Activated T-helper 1 cell treated with anti-CD3 and anti-CD28 coated beads, Interleukin-12 subunit alpha, Interleukin-12 subunit beta, Interleukin-2, Interleukin-4 antibody, amounts not matched to agents 30 ng/mL and 10 ng/mL and 1 ng/mL, durations not matched to agents 14 hours and 24 hours and 36 hours (primary cell): ENCODE results near the gene PKD1L1. TPM values are rescaled to one million over a fixed set of nuclear protein-coding genes. Genes with fewer than 3 reads are reported as not detected.
"Not testable (repeated sequence)": the region's sequence is repeated elsewhere in the genome, so short reads cannot be mapped to it uniquely, and the experiment has no call there.

ENCODE experiments used
- DNase-seq: peaks from one replicate; pipeline ENCODE4 v3.0.0; 2021; ENCODE audit warnings: low spot score
- H3K27ac Mint-ChIP-seq: one replicate; pipeline ENCODE4 v1.8.0; 2021; ENCODE audit warnings: mild to moderate bottlenecking, mixed read lengths
- H3K27me3 Mint-ChIP-seq: one replicate; pipeline ENCODE4 v1.8.0; 2022; ENCODE audit warnings: mild to moderate bottlenecking, moderate library complexity, mixed read lengths; ENCODE audit not compliant: insufficient read depth
- H3K36me3 Mint-ChIP-seq: one replicate; pipeline ENCODE4 v1.8.0; 2021; ENCODE audit warnings: low read depth, mixed read lengths
- H3K4me1 Mint-ChIP-seq: one replicate; pipeline ENCODE4 v1.8.0; 2021; ENCODE audit warnings: low read depth, mixed read lengths
- H3K4me3 Mint-ChIP-seq: one replicate; pipeline ENCODE4 v1.8.0; 2021; ENCODE audit warnings: mild to moderate bottlenecking, moderate library complexity, mixed read lengths
- H3K9me3 Mint-ChIP-seq: one replicate; pipeline ENCODE4 v1.8.0; 2021; ENCODE audit warnings: mixed read lengths
- intact Hi-C: fragments of 100-400 bp; cut with micrococcal nuclease; formaldehyde crosslinking; loops from one replicate; pipeline ENCODE4 v1.15.1; 2024
- total RNA-seq: library from RNA; stranded (reverse); gene quantifications from 2 replicates; pipeline ENCODE4 v1.2.3, GENCODE V29; 2022

Gene PKD1L1
- total RNA-seq, 1 donor from 2014 or later, result not detected

DNA sequence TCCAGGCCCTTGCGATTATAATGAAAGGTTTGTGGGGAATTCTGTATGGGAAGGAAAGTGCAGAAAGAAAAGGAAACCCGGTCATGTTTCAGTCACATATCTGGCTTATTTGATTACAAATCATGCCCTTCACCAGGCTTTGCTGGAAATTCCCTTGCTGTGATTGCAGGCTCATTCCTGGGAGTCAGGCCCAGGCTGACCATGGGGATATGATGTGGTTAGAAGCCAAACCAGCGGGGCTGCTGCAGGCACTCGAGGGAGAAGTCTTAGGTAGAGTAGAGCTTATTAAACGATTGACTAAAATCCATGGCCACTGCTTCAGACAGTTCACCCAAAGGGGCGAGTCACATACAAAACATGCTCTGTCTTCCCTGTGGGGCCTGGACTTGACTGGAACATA, 16.2 kb downstream of the PKD1L1 start:
- Mint-ChIP-seq H3K4me3 (no peak overlapping the region), H3K27me3 (no peaks in the 10 kb centered on the region), H3K27ac (no peak overlapping the region), H3K4me1 (no peaks in the 10 kb centered on the region), H3K36me3 (no peaks in the 10 kb centered on the region), H3K9me3 (no peaks in the 10 kb centered on the region)
- intact Hi-C loops, result no loop called here
- no peak for DNase-seq

- intact Hi-C loops, result no loop called here
- H3K4me3 Mint-ChIP-seq, result no peak overlapping the region
- no peak overlapping the region for H3K27ac Mint-ChIP-seq
- DNase-seq, result no peak
- no peaks in the 10 kb centered on the region for H3K27me3 Mint-ChIP-seq
- H3K4me1 Mint-ChIP-seq, result no peaks in the 10 kb centered on the region
- H3K9me3 Mint-ChIP-seq, result no peaks in the 10 kb centered on the region
- H3K36me3 Mint-ChIP-seq, result no peaks in the 10 kb centered on the region
Observed at GRCh38 chr7:47931005-47932004, 17.0 kb downstream of the PKD1L1 start.

- H3K9me3 Mint-ChIP-seq, result no peaks in the 10 kb centered on the region
- peaks cover 12% of the 10 kb centered on the region for H3K27me3 Mint-ChIP-seq
- intact Hi-C loops, result no loop called here
- no peaks in the 10 kb centered on the region for H3K4me1 Mint-ChIP-seq
- no peaks in the 10 kb centered on the region for H3K36me3 Mint-ChIP-seq
- no peak overlapping the region for H3K4me3 Mint-ChIP-seq
- no peak overlapping the region for H3K27ac Mint-ChIP-seq
- no peak for DNase-seq
Observed at GRCh38 chr7:47924266-47924665, 24.0 kb downstream of the PKD1L1 start.

DNA sequence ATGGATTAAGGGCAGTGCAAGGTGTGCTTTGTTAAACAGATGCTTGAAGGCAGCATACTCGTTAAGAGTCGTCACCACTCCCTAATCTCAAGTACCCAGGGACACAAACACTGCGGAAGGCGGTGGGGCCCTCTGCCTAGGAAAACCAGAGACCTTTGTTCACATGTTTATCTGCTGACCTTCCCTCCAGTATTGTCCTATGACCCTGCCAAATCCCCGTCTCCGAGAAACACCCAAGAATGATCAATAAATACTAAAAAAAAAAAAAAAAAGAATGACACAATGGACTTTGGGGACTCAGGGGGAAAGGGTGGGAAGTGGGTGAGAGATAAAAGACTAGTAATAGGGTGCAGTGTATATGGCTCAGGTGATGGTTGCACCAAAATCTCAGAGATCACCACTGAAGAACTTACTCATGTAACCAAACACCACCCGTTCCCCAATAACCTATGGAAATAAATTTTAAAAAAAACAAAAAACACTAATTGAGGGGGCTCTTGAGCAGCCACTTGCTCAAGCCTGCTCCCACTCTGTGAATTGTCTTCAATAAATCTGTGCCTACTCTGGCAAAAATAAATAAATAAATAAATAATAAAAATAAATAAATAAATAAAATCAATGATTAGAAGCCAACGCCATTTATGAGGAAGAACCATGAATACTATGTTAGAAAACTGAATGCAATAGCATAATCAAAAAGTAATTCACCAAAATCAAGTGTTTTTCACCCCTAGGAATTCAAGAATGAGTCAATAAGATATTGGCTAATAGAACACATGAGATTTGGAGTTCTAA, 25.0 kb downstream of the PKD1L1 start:
- DNase-seq, H3K36me3 Mint-ChIP-seq, intact Hi-C loops, H3K9me3 Mint-ChIP-seq, H3K4me1 Mint-ChIP-seq, H3K27ac Mint-ChIP-seq, H3K4me3 Mint-ChIP-seq: not testable (repeated sequence)
- H3K27me3 Mint-ChIP-seq, result peaks cover 18% of the 10 kb centered on the region

GRCh38 chr7:47916514-47916913, 31.8 kb downstream of the PKD1L1 start:
- intact Hi-C loops, H3K4me1 Mint-ChIP-seq, DNase-seq, H3K9me3 Mint-ChIP-seq, H3K27ac Mint-ChIP-seq, H3K36me3 Mint-ChIP-seq, H3K4me3 Mint-ChIP-seq: not testable (repeated sequence)
- peaks cover 22% of the 10 kb centered on the region for H3K27me3 Mint-ChIP-seq

GRCh38 chr7:47915616-47915976, 32.7 kb downstream of the PKD1L1 start:
- no peaks in the 10 kb centered on the region for H3K36me3 Mint-ChIP-seq
- no peaks in the 10 kb centered on the region for H3K9me3 Mint-ChIP-seq
- H3K27me3 Mint-ChIP-seq, result peaks cover 21% of the 10 kb centered on the region
- intact Hi-C loops, result no loop called here
- H3K4me1 Mint-ChIP-seq, result no peaks in the 10 kb centered on the region
- H3K27ac Mint-ChIP-seq, result no peak overlapping the region
- no peak for DNase-seq
- no peak overlapping the region for H3K4me3 Mint-ChIP-seq

DNA sequence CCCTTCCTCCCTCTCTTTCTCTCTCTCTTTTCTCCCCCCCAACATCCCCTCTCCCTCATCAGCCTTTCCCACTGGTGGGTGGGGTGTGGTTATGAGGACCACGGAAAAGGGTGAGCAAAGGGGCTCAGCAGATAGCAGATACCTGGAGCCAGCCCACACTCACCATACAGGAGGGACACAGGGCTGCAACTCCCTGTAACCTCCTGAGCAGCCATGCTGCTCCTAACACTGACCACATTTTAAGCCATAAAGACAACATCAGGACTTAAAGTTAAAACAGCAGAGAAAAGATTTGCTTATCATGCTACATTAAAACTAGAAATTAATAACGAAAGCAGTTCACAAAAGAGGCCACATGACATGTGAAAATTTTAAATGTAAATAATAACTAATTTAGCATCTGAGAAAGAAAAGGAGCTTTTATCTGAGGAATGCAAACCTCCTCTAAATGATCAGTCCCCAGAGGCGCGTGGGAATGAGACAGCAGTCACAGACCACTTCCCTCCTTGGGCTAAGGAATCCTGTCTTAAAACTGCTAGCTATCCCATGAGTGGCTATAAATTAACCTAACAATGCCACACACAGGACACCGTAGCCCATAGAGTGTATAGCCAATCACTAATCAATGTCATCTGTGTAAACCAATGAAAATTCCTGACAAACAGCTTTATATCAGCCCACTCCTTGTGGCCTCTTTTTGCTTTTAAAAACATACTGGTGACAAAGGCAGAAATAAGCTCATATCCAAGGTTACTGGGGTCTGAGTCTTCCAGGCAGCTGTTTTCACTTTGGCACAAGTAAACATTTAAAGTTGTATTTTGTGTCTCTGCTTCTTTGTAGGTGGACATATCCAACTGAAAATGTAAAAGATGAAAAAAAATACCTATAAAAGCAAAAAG, 33.3 kb downstream of the PKD1L1 start:
- H3K36me3 Mint-ChIP-seq, result no peaks in the 10 kb centered on the region
- H3K27ac Mint-ChIP-seq, result no peak overlapping the region
- H3K9me3 Mint-ChIP-seq, result no peaks in the 10 kb centered on the region
- H3K27me3 Mint-ChIP-seq, result peaks cover 19% of the 10 kb centered on the region
- H3K4me1 Mint-ChIP-seq, result no peaks in the 10 kb centered on the region
- intact Hi-C loops, result no loop called here
- DNase-seq, result no peak
- no peak overlapping the region for H3K4me3 Mint-ChIP-seq

DNA sequence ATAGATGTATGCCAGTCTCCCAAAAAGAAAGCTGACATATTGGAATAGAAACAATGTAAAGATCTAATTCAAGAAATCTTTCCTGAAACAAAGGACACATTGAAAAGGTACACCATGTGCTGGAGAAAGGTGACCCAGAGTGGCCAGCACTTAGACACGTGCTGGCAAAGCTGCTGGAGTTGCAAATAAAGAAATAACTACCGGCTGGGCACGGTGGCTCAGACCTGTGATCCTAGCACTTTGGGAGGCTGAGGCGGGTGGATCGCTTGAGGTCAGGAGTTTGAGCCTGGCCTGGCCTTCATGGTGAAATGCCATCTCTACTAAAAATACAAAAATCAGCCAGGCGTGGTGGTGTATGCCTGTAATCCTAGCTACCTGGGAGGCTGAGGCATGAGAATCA, 35.9 kb downstream of the PKD1L1 start:
- Mint-ChIP-seq H3K4me3 (no peak overlapping the region), H3K4me1 (no peaks in the 10 kb centered on the region), H3K36me3 (no peaks in the 10 kb centered on the region), H3K9me3 (no peaks in the 10 kb centered on the region), H3K27me3 (peaks cover 10% of the 10 kb centered on the region), H3K27ac (no peak overlapping the region)
- intact Hi-C loops, result no loop called here
- DNase-seq, result no peak

GRCh38 chr7:47908720-47909119, 39.5 kb downstream of the PKD1L1 start:
- no peak for DNase-seq
- intact Hi-C loops, result no loop called here
- H3K9me3 Mint-ChIP-seq, result no peaks in the 10 kb centered on the region
- H3K4me3 Mint-ChIP-seq, result no peak overlapping the region
- H3K36me3 Mint-ChIP-seq, result no peaks in the 10 kb centered on the region
- no peaks in the 10 kb centered on the region for H3K27me3 Mint-ChIP-seq
- no peak overlapping the region for H3K27ac Mint-ChIP-seq
- H3K4me1 Mint-ChIP-seq, result no peaks in the 10 kb centered on the region

- DNase-seq, result no peak
- H3K4me1 Mint-ChIP-seq, result no peaks in the 10 kb centered on the region
- no peaks in the 10 kb centered on the region for H3K9me3 Mint-ChIP-seq
- no peaks in the 10 kb centered on the region for H3K36me3 Mint-ChIP-seq
- H3K27me3 Mint-ChIP-seq, result no peaks in the 10 kb centered on the region
- no peak overlapping the region for H3K4me3 Mint-ChIP-seq
- intact Hi-C loops, result no loop called here
- no peak overlapping the region for H3K27ac Mint-ChIP-seq
Observed at GRCh38 chr7:47907981-47908616, 40.2 kb downstream of the PKD1L1 start.

GRCh38 chr7:47906883-47907282, 41.4 kb downstream of the PKD1L1 start:
- intact Hi-C loops, result no loop called here
- no peaks in the 10 kb centered on the region for H3K9me3 Mint-ChIP-seq
- H3K27me3 Mint-ChIP-seq, result no peaks in the 10 kb centered on the region
- no peaks in the 10 kb centered on the region for H3K36me3 Mint-ChIP-seq
- H3K4me3 Mint-ChIP-seq, result no peak overlapping the region
- H3K27ac Mint-ChIP-seq, result no peak overlapping the region
- H3K4me1 Mint-ChIP-seq, result no peaks in the 10 kb centered on the region
- no peak for DNase-seq
